ENCODE measurements around the gene ATAD5. TPM values are rescaled to one million over a fixed set of nuclear protein-coding genes. Genes with fewer than 3 reads are reported as not detected.
A peak's percentile ranks its signal among the peaks of the same experiment; 100 is the strongest.
"Not testable (repeated sequence)": the region's sequence is repeated elsewhere in the genome, so short reads cannot be mapped to it uniquely, and the experiment has no call there.

ATAD5 gene
- total RNA-seq, 3 donors from 2014 or later: 1.3 to 3.1 (median 1.6) TPM

GRCh38 chr17:30821871-30822723, 9.7 kb upstream of the ATAD5 start:
- no peak overlapping the region for H3K27ac ChIP-seq
- TF ChIP-seq POLR2AphosphoS5 (IDR thresholded peaks at IDR 0.05): no peak
- TF ChIP-seq POLR2A (IDR thresholded peaks at IDR 0.05): no peak
- no peak for TF ChIP-seq CTCF (IDR thresholded peaks at IDR 0.05)
- no peaks in the 10 kb centered on the region for H3K27me3 ChIP-seq
- no peaks in the 10 kb centered on the region for H3K36me3 ChIP-seq
- no peaks in the 10 kb centered on the region for H3K9me3 ChIP-seq
- H3K4me1 ChIP-seq: no peaks in the 10 kb centered on the region
- intact Hi-C loops (cut with DNase I; ENCODE audit: low total_unique reads): no loop called here
- DNase-seq (ENCODE audit: low spot score in 2 of 2): no peak
- H3K4me3 ChIP-seq: no peak overlapping the region

- intact Hi-C loops (cut with DNase I; ENCODE audit: low total_unique reads); DNase-seq (ENCODE audit: low spot score in 2 of 2); H3K36me3 ChIP-seq; H3K27me3 ChIP-seq; H3K4me1 ChIP-seq; H3K9me3 ChIP-seq: not testable (repeated sequence)
- Histone ChIP-seq H3K4me3 (peak overlapping the region in 2 of 3 donors; percentile 27 to 96), H3K27ac (peak overlapping the region in 1 of 2 donors; percentile 89)
Observed at GRCh38 chr17:30822919-30823318, 8.8 kb upstream of the ATAD5 start.

- no peak for DNase-seq (ENCODE audit: low spot score in 2 of 2)
- Histone ChIP-seq H3K36me3 (no peaks in the 10 kb centered on the region), H3K9me3 (no peaks in the 10 kb centered on the region), H3K4me3 (peak overlapping the region; percentile 82 to 96 (median 90)), H3K27me3 (no peaks in the 10 kb centered on the region), H3K4me1 (no peaks in the 10 kb centered on the region), H3K27ac (peak overlapping the region; percentile 89 to 90)
- TF ChIP-seq POLR2A (IDR thresholded peaks at IDR 0.05) (no peak), CTCF (IDR thresholded peaks at IDR 0.05) (no peak), POLR2AphosphoS5 (IDR thresholded peaks at IDR 0.05) (no peak)
- intact Hi-C loops (cut with DNase I; ENCODE audit: low total_unique reads): no loop called here
Observed at GRCh38 chr17:30823421-30823820, 8.3 kb upstream of the ATAD5 start.

- H3K9me3 ChIP-seq: no peaks in the 10 kb centered on the region
- no peaks in the 10 kb centered on the region for H3K27me3 ChIP-seq
- no peaks in the 10 kb centered on the region for H3K4me1 ChIP-seq
- H3K27ac ChIP-seq: peak overlapping the region; percentile 89 to 90
- no peak for DNase-seq (ENCODE audit: low spot score in 2 of 2)
- TF ChIP-seq POLR2AphosphoS5 (IDR thresholded peaks at IDR 0.05) (no peak), CTCF (IDR thresholded peaks at IDR 0.05) (no peak), POLR2A (IDR thresholded peaks at IDR 0.05) (no peak)
- no peaks in the 10 kb centered on the region for H3K36me3 ChIP-seq
- intact Hi-C loops (cut with DNase I; ENCODE audit: low total_unique reads): no loop called here
- H3K4me3 ChIP-seq: peak overlapping the region; percentile 82 to 96 (median 90)
Observed at GRCh38 chr17:30824002-30824355, 7.8 kb upstream of the ATAD5 start.

- intact Hi-C loops (cut with DNase I; ENCODE audit: low total_unique reads): no loop called here
- H3K27me3 ChIP-seq: no peaks in the 10 kb centered on the region
- peak; percentile 81 to 82 for DNase-seq (ENCODE audit: low spot score in 2 of 2)
- H3K4me1 ChIP-seq: no peaks in the 10 kb centered on the region
- H3K9me3 ChIP-seq: no peaks in the 10 kb centered on the region
- H3K36me3 ChIP-seq: no peaks in the 10 kb centered on the region
- H3K4me3 ChIP-seq: peak within 1 kb of the TSS; percentile 82 to 96 (median 90)
- TF ChIP-seq POLR2A (IDR thresholded peaks at IDR 0.05) (peak; percentile 27), CTCF (IDR thresholded peaks at IDR 0.05) (peak in 2 of 3 donors; percentile 23 to 55), POLR2AphosphoS5 (IDR thresholded peaks at IDR 0.05) (peak; percentile 29 to 56 (median 44))
- H3K27ac ChIP-seq: peak within 1 kb of the TSS; percentile 89 to 90
Observed at GRCh38 chr17:30824356-30825145, 7.2 kb upstream of the ATAD5 start, which contains the start of gene CRLF3. TSS of gene CRLF3 (minus strand) at chr17:30824692. CDS start at chr17:30824651, 41 bp downstream.

Measured in breast epithelium (tissue), 4 donors.